ENCODE data around the gene TJAP1.

The TJAP1 gene

GRCh38 chr6:43517505-43518357, 40.4 kb downstream of the TJAP1 start:
- peak overlapping the region; percentile 87 for H3K4me3 ChIP-seq (ENCODE audit: low read length)
- DNase-seq (ENCODE audit: low read depth), result no peak
- TF ChIP-seq CTCF (conservative IDR thresholded peaks at IDR 0.05; ENCODE audit: low read depth, low read length), result no peak

GRCh38 chr6:43520097-43520496, 42.7 kb downstream of the TJAP1 start:
- no peak for DNase-seq (ENCODE audit: low read depth)
- TF ChIP-seq CTCF (conservative IDR thresholded peaks at IDR 0.05; ENCODE audit: low read depth, low read length), result no peak
- H3K4me3 ChIP-seq (ENCODE audit: low read length), result no peak overlapping the region

GRCh38 chr6:43521836-43522235, 44.5 kb downstream of the TJAP1 start:
- no peak overlapping the region for H3K4me3 ChIP-seq (ENCODE audit: low read length)
- TF ChIP-seq CTCF (conservative IDR thresholded peaks at IDR 0.05; ENCODE audit: low read depth, low read length), result no peak
- no peak for DNase-seq (ENCODE audit: low read depth)

GRCh38 chr6:43522547-43523261, 45.3 kb downstream of the TJAP1 start:
- H3K4me3 ChIP-seq (ENCODE audit: low read length), result no peak overlapping the region
- DNase-seq (ENCODE audit: low read depth), result no peak
- no peak for TF ChIP-seq CTCF (conservative IDR thresholded peaks at IDR 0.05; ENCODE audit: low read depth, low read length)

GRCh38 chr6:43523284-43523683, 45.9 kb downstream of the TJAP1 start:
- no peak overlapping the region for H3K4me3 ChIP-seq (ENCODE audit: low read length)
- no peak for DNase-seq (ENCODE audit: low read depth)
- TF ChIP-seq CTCF (conservative IDR thresholded peaks at IDR 0.05; ENCODE audit: low read depth, low read length), result no peak

- DNase-seq (ENCODE audit: low read depth), result no peak
- TF ChIP-seq CTCF (conservative IDR thresholded peaks at IDR 0.05; ENCODE audit: low read depth, low read length), result no peak
- H3K4me3 ChIP-seq (ENCODE audit: low read length), result no peak overlapping the region
Measured at GRCh38 chr6:43524483-43524961, 47.2 kb downstream of the TJAP1 start.

Measured in retinal pigment epithelial cell (primary cell).